NCI-H526 treated with DMSO at 0.1 percent for 48 hours (cell line): ENCODE results near the gene PADI2.

Experiments used
- DNase-seq: peaks from one replicate; lab custom pipeline; 2025; lab: John Stamatoyannopoulos, UW

PADI2 gene

GRCh38 chr1:17018849-17019248, 100.4 kb downstream of the PADI2 start:
- no peak for DNase-seq

- DNase-seq = no peak
These were observed 101.8 kb downstream of the PADI2 start for GRCh38 chr1:17017435-17017834.
